ENCODE results near the gene LCAT. TPM values are rescaled to one million over a fixed set of nuclear protein-coding genes. Genes with fewer than 3 reads are reported as not detected.

LCAT gene
- total and polyA plus RNA-seq, 9 of the 15 experiments (the other 6 are each of a cell fraction or from before 2014, with no cell fraction given), result 0.46 to 21.0 (median 5.0) TPM

DNA sequence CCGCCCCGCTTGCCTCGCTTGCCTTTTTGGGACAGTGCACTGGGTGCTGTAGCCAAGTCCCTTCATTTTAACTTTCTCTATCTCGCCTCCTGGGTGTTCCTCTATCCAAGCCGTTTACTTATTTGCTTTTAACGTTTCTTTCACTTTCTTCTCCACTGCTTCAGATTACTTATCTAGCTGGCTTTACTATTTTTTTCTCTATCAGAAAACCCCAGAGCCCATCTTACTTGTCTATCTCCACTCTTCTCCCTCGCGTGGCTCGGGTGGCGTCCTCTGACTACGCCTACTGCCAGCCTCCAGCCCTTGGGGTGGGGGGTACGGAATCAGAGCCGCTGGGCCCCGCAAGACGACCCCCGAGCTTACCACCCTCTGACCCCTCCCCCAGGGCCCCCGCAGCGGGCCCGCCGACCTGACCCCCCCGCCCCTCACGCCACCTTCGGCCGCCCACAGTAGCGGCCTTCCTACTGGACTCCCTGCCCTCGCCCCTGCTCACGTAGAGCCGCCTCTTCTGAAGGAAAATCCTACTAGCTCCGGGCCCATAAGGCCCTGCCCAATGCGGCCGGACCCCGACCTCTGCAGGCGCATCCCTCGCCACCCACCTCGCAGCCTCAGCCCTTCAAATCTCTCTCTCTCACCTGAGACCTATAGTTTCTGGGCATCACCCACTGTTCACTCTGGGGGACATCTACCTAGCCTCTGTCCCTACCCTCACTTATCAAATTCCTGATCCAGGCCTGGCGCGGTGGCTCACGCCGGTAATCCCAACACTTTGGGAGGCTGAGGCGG lies 25.5 kb upstream of the LCAT start (continued):
- no peak for TF ChIP-seq ZNF253 (CRISPR knock-in tag; conservative IDR thresholded peaks at IDR 0.05)
- TF ChIP-seq ERF (CRISPR knock-in tag; IDR thresholded peaks at IDR 0.05), result no peak
- TF ChIP-seq GMEB1 (CRISPR knock-in tag; IDR thresholded peaks at IDR 0.05), result no peak
- no peak for TF ChIP-seq JUNB (CRISPR knock-in tag; conservative IDR thresholded peaks at IDR 0.05)
- TF ChIP-seq SMARCA4 (IDR thresholded peaks at IDR 0.05), result no peak
- TF ChIP-seq PCBP2 (IDR thresholded peaks at IDR 0.05; ENCODE audit: low read depth, low read length, poor library complexity, severe bottlenecking), result no peak
- no peak for TF ChIP-seq CBX5 (IDR thresholded peaks at IDR 0.05; ENCODE audit: borderline replicate concordance, low read depth)
- TF ChIP-seq, protein P1, sequence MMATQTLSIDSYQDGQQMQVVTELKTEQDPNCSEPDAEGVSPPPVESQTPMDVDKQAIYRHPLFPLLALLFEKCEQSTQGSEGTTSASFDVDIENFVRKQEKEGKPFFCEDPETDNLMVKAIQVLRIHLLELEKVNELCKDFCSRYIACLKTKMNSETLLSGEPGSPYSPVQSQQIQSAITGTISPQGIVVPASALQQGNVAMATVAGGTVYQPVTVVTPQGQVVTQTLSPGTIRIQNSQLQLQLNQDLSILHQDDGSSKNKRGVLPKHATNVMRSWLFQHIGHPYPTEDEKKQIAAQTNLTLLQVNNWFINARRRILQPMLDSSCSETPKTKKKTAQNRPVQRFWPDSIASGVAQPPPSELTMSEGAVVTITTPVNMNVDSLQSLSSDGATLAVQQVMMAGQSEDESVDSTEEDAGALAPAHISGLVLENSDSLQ (IDR thresholded peaks at IDR 0.05), result no peak
- TF ChIP-seq ZNF140 (CRISPR knock-in tag; IDR thresholded peaks at IDR 0.05), result no peak
- TF ChIP-seq, protein P2, sequence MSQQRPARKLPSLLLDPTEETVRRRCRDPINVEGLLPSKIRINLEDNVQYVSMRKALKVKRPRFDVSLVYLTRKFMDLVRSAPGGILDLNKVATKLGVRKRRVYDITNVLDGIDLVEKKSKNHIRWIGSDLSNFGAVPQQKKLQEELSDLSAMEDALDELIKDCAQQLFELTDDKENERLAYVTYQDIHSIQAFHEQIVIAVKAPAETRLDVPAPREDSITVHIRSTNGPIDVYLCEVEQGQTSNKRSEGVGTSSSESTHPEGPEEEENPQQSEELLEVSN (IDR thresholded peaks at IDR 0.05; ENCODE audit: borderline replicate concordance in 1 of 2, extremely low read depth in 1 of 2, insufficient read depth in 1 of 2, insufficient read length in 1 of 2, low read depth in 1 of 2, low read length in 1 of 2, poor library complexity in 1 of 2, severe bottlenecking in 1 of 2), result peak in 1 of 2 experiments; percentile 3
- TF ChIP-seq, protein P3, sequence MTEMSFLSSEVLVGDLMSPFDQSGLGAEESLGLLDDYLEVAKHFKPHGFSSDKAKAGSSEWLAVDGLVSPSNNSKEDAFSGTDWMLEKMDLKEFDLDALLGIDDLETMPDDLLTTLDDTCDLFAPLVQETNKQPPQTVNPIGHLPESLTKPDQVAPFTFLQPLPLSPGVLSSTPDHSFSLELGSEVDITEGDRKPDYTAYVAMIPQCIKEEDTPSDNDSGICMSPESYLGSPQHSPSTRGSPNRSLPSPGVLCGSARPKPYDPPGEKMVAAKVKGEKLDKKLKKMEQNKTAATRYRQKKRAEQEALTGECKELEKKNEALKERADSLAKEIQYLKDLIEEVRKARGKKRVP (CRISPR knock-in tag; IDR thresholded peaks at IDR 0.05), result no peak
- no peak for TF ChIP-seq SAP30 (IDR thresholded peaks at IDR 0.05; ENCODE audit: borderline replicate concordance, insufficient read depth, low read depth, low read length, poor library complexity, severe bottlenecking)
- no peak for TF ChIP-seq ZC3H8 (IDR thresholded peaks at IDR 0.05)
- TF ChIP-seq ZNF408 (CRISPR knock-in tag; IDR thresholded peaks at IDR 0.05; ENCODE audit: low read depth), result no peak
- TF ChIP-seq, protein P4, sequence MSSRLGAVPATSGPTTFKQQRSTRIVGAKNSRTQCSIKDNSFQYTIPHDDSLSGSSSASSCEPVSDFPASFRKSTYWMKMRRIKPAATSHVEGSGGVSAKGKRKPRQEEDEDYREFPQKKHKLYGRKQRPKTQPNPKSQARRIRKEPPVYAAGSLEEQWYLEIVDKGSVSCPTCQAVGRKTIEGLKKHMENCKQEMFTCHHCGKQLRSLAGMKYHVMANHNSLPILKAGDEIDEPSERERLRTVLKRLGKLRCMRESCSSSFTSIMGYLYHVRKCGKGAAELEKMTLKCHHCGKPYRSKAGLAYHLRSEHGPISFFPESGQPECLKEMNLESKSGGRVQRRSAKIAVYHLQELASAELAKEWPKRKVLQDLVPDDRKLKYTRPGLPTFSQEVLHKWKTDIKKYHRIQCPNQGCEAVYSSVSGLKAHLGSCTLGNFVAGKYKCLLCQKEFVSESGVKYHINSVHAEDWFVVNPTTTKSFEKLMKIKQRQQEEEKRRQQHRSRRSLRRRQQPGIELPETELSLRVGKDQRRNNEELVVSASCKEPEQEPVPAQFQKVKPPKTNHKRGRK (tag; IDR thresholded peaks at IDR 0.05), result 0 out of 2 replicates have a peak, but pooled peaks have one; percentile 11
- peak; percentile 30; the same call in 1 of the 2 replicates for TF ChIP-seq PHF8 (IDR thresholded peaks at IDR 0.05; ENCODE audit: borderline replicate concordance, low read length)
- TF ChIP-seq ZNF445 (CRISPR knock-in tag; IDR thresholded peaks at IDR 0.05; ENCODE audit: low read depth), result no peak
- peak; percentile 68 for TF ChIP-seq ZNF384 (IDR thresholded peaks at IDR 0.05; ENCODE audit: low read depth, low read length)
- no peak for TF ChIP-seq MTF1 (CRISPR knock-in tag; IDR thresholded peaks at IDR 0.05; ENCODE audit: borderline replicate concordance)
- TF ChIP-seq TCFL5 (CRISPR knock-in tag; conservative IDR thresholded peaks at IDR 0.05), result no peak
- TF ChIP-seq CSDE1 (IDR thresholded peaks at IDR 0.05), result no peak
